K562 (cell line): ENCODE data around the gene TNP1. TPM values are rescaled to one million over a fixed set of nuclear protein-coding genes. Genes with fewer than 3 reads are reported as not detected.

ENCODE experiments used
- ATAC-seq: fragments of 200-7000 bp; cut with Tn5 transposase; 3 replicates; pipeline ENCODE4 v1.9.1; 2020; ENCODE audit warnings: moderate library complexity
- BruUV-seq: library from RNA; stranded (reverse); fragments of 400-500 nt; replicated peaks from 2 replicates; lab custom pipeline; 2021; lab: Mats Ljungman, UMichigan
- CTCF ChIA-PET: fragments of 300-600 bp; formaldehyde crosslinking; extraction: SDS; loops from one replicate; lab custom pipeline; 2021; ENCODE audit warnings: low intra/inter-chr PET ratio; lab: Yijun Ruan, JAX
- POLR2A ChIA-PET: fragments of 300-600, 350-650 bp; sonication (Branson Sonifier 250); formaldehyde crosslinking; extraction: SDS; loops from one replicate; lab custom pipeline; 2021; ENCODE audit warnings: antibody characterized with exemption, inconsistent platforms; lab: Yijun Ruan, JAX
- DNase-seq, 4 experiments: peaks; one replicate each; pipeline versions ENCODE4 v3.0.0 to v3.0.0-alpha.2; 2011 to 2018; ENCODE audit warnings: low spot score in 3 of 4, mixed read lengths in 3 of 4; ENCODE audit errors: extremely low read depth in 1 of 4
- FAIRE-seq: peaks from 2 replicates; lab custom pipeline; 2011; peaks lifted over from hg19 to GRCh38; lab: Jason Lieb, UNC
- H2AFZ ChIP-seq: 2 replicates; pipeline ENCODE4 v1.6.0; 2011; ENCODE audit warnings: low read depth, low read length, control low read depth, inconsistent platforms
- H3K27ac ChIP-seq: fragments of 200-600 bp; 3 replicates; pipeline ENCODE4 v1.8.0; 2011; ENCODE audit warnings: low read depth, mild to moderate bottlenecking, control low read depth, inconsistent platforms, low read length, moderate library complexity, mixed read lengths; ENCODE audit errors: extremely low read depth
- H3K27me3 ChIP-seq, 2 experiments: fragments of 300-600 bp in 1 of 2; 2 replicates in 1 of 2; 3 replicates in 1 of 2; pipeline versions ENCODE4 v1.6.0 to v1.8.0; 2011; ENCODE audit warnings: inconsistent platforms in 2 of 2, low read length in 2 of 2, mild to moderate bottlenecking in 1 of 2, mixed read lengths in 1 of 2, moderate library complexity in 1 of 2; ENCODE audit not compliant: control insufficient read depth in 2 of 2, insufficient read depth in 2 of 2
- H3K36me3 ChIP-seq: fragments of 300-600 bp; 3 replicates; pipeline ENCODE4 v1.8.0; 2011; ENCODE audit warnings: mild to moderate bottlenecking, low read length, inconsistent platforms; ENCODE audit not compliant: control insufficient read depth, insufficient read depth
- H3K4me1 ChIP-seq, 2 experiments: fragments of 200-600 bp in 1 of 2; replicated peaks in 1 of 2; 2 replicates in 1 of 2; 3 replicates in 1 of 2; pipeline versions ENCODE4 v1.5.1 to v1.8.0; 2011; ENCODE audit warnings: inconsistent platforms in 2 of 2, low read length in 2 of 2, mild to moderate bottlenecking in 1 of 2, mixed read lengths in 1 of 2, moderate library complexity in 1 of 2; ENCODE audit not compliant: control insufficient read depth in 2 of 2, insufficient read depth in 2 of 2
- H3K4me2 ChIP-seq: 2 replicates; pipeline ENCODE4 v1.6.1; 2011; ENCODE audit warnings: low read length, control low read depth, inconsistent platforms, mixed read lengths; ENCODE audit not compliant: insufficient read depth
- H3K4me3 ChIP-seq: fragments of 200-600 bp; sonication (generic), shearing (Covaris generic); 2 replicates; pipeline ENCODE4 v1.5.1; 2016; ENCODE audit warnings: control low read depth, inconsistent platforms
- H3K79me2 ChIP-seq: fragments of 200-600 bp; 3 replicates; pipeline ENCODE4 v1.8.0; 2011; ENCODE audit warnings: low read length, inconsistent platforms; ENCODE audit not compliant: control insufficient read depth, insufficient read depth
- H3K9ac ChIP-seq, 2 experiments: 2 replicates each; pipeline versions ENCODE4 v1.6.0 to v1.6.1; 2011; ENCODE audit warnings: low read depth in 2 of 2, low read length in 2 of 2, control low read depth in 1 of 2, inconsistent platforms in 1 of 2, mild to moderate bottlenecking in 1 of 2, mixed read lengths in 1 of 2; ENCODE audit not compliant: insufficient read depth in 1 of 2
- H3K9me1 ChIP-seq: one replicate; pipeline ENCODE4 v1.6.0; 2011; ENCODE audit warnings: inconsistent platforms, mild to moderate bottlenecking, low read length, moderate library complexity; ENCODE audit not compliant: control insufficient read depth, insufficient read depth
- H3K9me3 ChIP-seq: replicated peaks from 2 replicates; pipeline ENCODE4 v1.5.1; 2011; ENCODE audit warnings: low read depth, low read length, inconsistent platforms; ENCODE audit not compliant: control insufficient read depth, insufficient read depth
- H4K20me1 ChIP-seq: replicated peaks from 2 replicates; pipeline ENCODE4 v1.6.1; 2011; ENCODE audit warnings: low read length, inconsistent platforms, mixed read lengths; ENCODE audit not compliant: control insufficient read depth, insufficient read depth
- ZNF12 ChIP-seq: sonication (generic); formaldehyde crosslinking; IDR thresholded peaks from 2 replicates; pipeline ENCODE4 v1.4.0; 2020; ENCODE audit warnings: mild to moderate bottlenecking, missing genetic modification reagents
- ZNF518B ChIP-seq: fragments of 250-450 bp; sonication (Bioruptor Pico); IDR thresholded peaks from 2 replicates; pipeline ENCODE4 v1.5.0; 2021; ENCODE audit warnings: mild to moderate bottlenecking, moderate library complexity
- WGBS: fragments of 100-300 bp; shearing (Covaris generic); methylation state at CpG from one replicate; pipeline ENCODE4 v1.1.6; 2016; ENCODE audit warnings: low coverage, mixed read lengths; ENCODE audit not compliant: insufficient coverage; ENCODE audit errors: missing lambda C conversion rate; 5-methylcytosine and 5-hydroxymethylcytosine counted together
- in situ Hi-C: fragments of 300-500 bp; cut with MboI; formaldehyde crosslinking; loops from 4 replicates; pipeline ENCODE4 v1.15.0; 2018; ENCODE audit warnings: inconsistent platforms, mixed read lengths
- intact Hi-C: fragments of 100-400 bp; cut with micrococcal nuclease; formaldehyde crosslinking; loops from 2 replicates; pipeline ENCODE4 v1.14.2; 2022
- polyA plus RNA-seq, 8 experiments: library from polyadenylated mRNA; depleted of rRNA in 4 of 8; stranded (reverse) in 5 of 8; unstranded in 3 of 8; fragments of >200 nt; fragmentation: Nextera tagmentation in 2 of 8; fragmentation: Illumina TruSeq in 1 of 8; extraction: Ambion mirVana in 2 of 8; extraction: Trizol in 1 of 8; gene quantifications; 2 replicates each; pipeline versions ENCODE4 v1.2.1 to v1.2.3, GENCODE V29; 2011 to 2014; ENCODE audit warnings: inconsistent platforms in 1 of 8, missing spikeins in 1 of 8
- total RNA-seq, 7 experiments: library from RNA; depleted of rRNA in 6 of 7; stranded (reverse); fragments of >200 nt in 6 of 7; fragmentation: Illumina TruSeq in 2 of 7; extraction: Trizol in 2 of 7; gene quantifications; 2 replicates each; pipeline versions ENCODE4 v1.2.1 to v1.2.3, GENCODE V29; 2011 to 2021; ENCODE audit warnings: low replicate concordance in 1 of 7

The TNP1 gene
- total and polyA plus RNA-seq, 9 of the 15 experiments (the other 6 are each of a cell fraction or from before 2014, with no cell fraction given) = not detected

- Histone ChIP-seq H3K4me1 (peaks cover 0 to 16% of the 10 kb centered on the region in 2 experiments; a peak in 4 of 5 replicates), H3K36me3 (no peaks in the 10 kb centered on the region), H2AFZ (no peak overlapping the region), H3K4me2 (no peak overlapping the region), H3K79me2 (no peaks in the 10 kb centered on the region), H3K27me3 (no peaks in the 10 kb centered on the region; a peak in 2 of 5 replicates)
- ATAC-seq = no peak
- CTCF ChIA-PET = no interaction called here
- peak; percentile 93 for TF ChIP-seq ZNF12 (CRISPR knock-in tag)
- no peak for TF ChIP-seq ZNF518B
- TF ChIP-seq, all 486 proteins: peak for 1
- no peak overlapping the region for H3K27ac ChIP-seq
- no TSS peak for BruUV-seq
- POLR2A ChIA-PET = no interaction called here
- H4K20me1 ChIP-seq = no peaks in the 10 kb centered on the region
- FAIRE-seq (no peak), DNase-seq (no peak)
- in situ Hi-C loops = no loop called here
- H3K9me3 ChIP-seq = no peaks in the 10 kb centered on the region
- no peak overlapping the region for H3K4me3 ChIP-seq
- WGBS = 47% methylated on average over 3 of the region's 3 CpGs
- no peak overlapping the region for H3K9ac ChIP-seq
- no peaks in the 10 kb centered on the region for H3K9me1 ChIP-seq
- intact Hi-C loops = no loop called here
Measured at GRCh38 chr2:216820709-216821108, 39.2 kb downstream of the TNP1 start.
